GM19324 (cell line): Measurements from ENCODE around the gene IMPACT.

Source experiments
- ATAC-seq: cut with Tn5 transposase; IDR thresholded peaks from one replicate; pipeline ENCODE4 v1.9.1; 2021; ENCODE audit warnings: mild to moderate bottlenecking, moderate library complexity; ENCODE audit not compliant: unreplicated experiment, low FRiP score

IMPACT gene

DNA sequence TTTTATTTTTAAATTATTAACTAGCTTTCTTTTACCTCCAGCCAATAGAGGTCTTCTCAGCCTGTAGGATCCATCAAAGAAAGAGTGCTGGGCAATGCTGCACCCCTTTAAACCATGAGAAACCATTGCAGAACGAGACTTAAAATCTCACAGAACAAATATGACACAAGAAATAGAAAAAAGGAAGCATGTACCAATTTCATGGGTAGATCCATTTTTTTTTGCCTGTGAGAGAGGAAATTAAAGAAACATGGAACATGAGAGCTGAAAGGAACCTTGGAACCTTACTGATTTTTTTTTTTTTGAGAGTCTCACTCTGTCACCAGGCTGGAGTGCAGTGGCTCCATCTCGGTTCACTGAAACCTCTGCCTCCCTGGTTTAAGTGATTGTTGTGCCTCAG is 47.9 kb downstream of the IMPACT start:
- no peak for ATAC-seq

DNA sequence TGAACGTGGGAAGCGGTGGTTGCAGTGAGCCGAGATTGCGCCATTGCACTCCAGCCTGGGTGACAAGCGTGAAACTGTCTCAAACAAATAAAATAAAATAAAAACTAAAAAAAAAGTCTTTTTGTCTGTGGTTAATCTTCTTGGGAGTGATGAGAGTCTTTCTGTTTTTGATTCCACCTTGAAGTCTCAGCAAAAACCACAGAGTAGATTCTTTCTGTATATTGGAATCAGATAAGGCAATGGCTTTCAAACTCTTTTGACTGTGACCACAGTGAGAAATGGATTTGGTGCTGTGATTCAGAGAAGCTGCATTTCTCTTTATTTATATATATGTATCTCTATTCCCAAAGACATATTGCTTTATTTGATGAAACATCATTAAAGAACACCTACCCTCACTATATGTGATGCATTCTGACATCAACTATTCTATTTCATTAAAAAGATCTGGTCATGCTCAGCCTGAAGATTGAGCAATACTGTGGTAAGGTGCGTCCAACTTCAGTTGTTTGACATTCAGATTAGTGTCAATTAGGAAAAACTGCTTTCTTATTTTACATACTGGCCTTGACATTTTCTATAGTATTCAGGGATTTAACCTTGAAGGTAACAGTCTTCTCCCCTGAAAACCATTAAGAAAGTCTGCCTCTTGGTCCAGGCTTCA is 49.6 kb downstream of the IMPACT start:
- no peak for ATAC-seq

DNA sequence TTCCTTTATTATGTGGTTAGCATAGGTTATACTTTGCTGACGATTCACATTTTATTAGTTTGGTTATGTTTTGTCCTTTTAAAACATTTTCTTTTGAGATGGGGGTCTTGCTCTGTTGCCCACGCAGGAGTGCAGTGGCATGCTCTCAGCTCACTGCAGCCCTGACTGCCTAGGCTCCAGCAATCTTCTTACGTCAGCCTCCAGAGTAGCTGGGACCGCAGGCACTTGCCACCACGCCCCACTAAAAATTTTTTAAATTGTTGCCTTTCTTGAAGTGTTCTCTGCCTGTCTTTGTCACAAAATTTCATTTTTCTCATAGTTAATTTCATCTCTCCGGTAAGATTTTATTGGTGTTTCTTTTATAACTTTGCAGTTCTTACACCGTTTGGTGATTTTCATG is 52.9 kb downstream of the IMPACT start:
- ATAC-seq, result no peak

DNA sequence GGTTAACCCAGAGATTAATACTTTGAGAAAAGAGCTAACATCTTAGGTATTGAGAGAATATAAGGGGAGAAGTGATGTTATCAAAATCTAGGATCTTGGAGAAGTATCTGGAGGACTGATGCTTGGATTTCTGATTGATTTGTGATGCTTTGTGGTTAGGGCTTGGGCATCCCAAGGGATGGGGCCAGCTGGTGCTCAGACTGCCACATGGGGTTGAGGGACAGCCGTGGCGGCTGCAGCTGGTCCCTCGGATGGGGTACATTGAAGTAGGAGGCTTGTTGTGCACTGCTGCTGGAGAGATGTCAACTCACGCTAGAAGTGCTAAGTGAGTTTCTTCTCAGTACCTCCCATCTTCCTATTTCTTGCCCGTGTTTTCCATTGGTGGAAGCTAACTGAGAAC is 56.4 kb downstream of the IMPACT start:
- ATAC-seq, result no peak

DNA sequence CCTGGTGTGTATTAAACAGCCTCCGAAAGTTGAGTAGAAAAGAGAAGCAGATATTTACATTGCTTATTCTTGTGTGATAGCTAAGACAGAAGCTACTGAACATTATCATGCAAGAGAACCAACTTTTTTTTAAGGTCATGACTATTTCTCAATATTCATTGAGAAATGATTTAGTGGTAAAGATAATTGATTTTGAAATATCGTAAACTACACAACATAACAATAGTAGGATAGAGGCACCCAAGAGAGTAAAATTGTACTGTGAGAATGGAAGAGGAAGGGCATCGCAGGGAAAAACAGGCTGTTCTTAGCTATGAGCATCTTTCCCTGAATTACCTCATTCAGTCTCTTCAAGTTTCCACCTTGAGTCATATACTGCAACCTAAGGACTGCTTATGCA is 59.2 kb downstream of the IMPACT start:
- no peak for ATAC-seq

DNA sequence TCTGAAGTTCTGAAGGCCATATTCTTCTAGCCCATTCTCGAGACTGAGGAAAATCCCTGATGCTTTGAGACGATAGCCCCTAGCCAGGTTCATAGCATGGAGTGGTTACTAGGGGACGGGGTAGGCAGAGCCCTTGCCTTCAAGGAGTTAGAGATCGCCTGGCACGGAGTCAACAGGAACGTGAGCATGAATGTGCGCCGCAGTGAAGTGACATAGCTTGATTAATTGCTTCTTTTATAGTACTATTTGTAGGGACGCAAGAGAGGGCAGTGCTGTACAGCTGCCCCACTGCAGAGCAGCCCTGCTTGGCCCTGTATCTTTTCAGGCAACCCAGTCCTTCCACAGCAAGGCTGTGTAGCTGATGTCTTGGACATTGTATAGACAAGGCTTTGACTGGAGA is 60.2 kb downstream of the IMPACT start:
- ATAC-seq, result no peak

DNA sequence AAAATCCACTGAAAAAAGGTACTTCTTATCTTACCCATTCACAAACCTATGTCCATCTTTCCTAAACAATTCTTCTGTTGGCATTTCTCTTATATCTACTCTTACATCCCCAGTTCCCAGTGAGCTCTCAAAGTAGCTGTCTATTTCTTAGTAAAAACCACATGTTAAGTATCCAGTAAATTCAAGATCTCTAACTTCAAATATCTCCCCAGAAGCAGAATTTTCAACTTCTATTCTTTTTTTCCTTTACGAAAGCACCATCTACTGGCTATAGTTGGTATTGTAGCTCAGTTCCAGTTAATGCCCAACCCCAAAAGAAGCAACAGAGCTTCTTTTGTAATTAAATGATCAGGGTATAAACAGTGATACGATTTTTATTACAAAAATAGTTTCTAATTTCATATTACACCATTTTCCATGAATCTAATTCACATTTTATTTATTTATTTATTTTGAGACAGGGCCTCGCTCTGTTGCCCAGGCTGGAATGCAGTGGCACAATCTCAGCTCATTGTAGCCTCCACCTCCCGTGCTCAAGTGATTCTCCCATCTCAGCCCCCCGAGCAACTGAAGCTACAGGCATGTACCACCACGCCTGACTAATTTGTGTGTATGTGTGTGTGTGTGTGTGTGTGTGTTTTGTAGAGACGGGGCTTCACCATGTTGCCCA is 62.5 kb downstream of the IMPACT start:
- ATAC-seq, result no peak

DNA sequence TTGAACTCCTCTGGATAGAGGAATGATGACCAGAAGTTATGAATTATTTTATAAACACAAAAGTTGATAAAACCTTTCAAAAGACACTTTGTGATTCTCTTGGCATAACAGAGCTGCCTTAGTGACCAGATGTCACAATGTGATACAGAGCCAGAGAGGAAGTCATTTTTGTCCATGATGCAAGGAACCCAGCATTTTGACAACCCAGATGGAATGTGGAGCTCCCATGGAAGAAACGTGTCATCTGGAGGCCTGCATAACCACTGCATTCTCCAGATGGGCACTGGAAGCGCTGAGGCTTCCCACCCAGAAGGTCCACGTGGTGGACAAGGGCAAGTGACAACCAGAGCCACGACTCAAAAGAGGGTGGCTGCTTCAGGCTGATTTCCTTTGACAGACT is 64.1 kb downstream of the IMPACT start:
- ATAC-seq, result no peak

DNA sequence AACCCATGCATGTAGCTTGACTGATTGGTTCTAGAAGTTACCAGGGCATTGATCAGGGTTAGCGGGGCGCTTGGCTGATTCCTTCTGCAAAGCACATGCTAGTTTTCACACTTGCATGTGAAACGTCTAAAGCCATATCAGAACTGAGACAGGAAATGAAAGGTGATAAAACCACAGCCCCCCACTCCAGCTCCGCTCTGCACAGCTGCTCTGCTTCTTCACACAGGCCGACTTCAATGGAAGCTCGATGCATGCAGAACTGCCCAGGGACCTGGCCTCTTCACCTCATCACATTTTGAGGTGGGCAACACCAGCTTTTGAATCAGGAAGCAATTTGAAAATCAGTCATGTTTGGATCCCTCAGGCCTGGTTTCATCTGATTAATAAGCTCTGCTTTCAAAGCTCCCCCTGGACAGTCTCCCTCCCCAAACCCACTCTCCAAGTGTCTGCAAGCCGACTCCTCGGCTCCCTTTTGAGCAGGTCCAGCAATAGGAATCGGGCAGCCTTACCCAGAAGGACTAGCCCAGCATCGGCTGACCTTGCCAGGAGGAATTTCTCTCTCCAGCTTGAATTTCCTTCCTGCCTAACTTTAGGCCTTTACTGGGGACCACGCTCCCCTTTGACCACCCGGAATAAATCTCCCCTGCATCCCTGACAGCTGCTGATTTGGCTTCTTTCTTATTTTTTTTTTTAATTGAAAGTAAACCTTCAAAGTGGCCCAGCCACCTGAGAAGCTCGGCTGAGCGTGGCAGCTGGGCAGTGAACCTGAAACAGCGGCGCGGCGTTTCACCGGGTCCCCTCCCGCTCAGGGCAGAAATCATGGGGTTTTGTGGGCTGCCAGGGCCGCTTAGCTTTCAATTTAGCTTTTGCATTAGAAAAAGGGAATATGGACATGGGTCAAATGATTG is 65.7 kb downstream of the IMPACT start:
- ATAC-seq, result peak; percentile 80

DNA sequence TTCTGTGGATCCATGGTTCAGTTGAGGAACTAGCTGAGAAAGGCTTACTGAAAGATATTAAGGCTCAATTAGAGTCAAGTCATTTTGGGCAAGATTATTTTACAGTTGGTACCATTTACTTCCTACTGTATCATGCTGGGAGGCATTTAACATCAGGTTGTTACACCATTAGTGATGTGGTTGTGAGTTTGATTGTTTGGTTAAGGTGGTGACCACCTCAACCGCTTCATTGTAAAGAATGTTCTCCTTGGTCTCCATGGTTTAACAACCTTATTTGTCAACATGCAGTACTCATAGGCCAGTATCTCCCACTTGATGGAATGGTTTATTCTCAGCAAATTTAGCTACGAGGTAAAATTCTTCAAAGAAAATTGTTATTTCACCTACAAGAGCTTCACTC is 68.1 kb downstream of the IMPACT start:
- ATAC-seq, result no peak

DNA sequence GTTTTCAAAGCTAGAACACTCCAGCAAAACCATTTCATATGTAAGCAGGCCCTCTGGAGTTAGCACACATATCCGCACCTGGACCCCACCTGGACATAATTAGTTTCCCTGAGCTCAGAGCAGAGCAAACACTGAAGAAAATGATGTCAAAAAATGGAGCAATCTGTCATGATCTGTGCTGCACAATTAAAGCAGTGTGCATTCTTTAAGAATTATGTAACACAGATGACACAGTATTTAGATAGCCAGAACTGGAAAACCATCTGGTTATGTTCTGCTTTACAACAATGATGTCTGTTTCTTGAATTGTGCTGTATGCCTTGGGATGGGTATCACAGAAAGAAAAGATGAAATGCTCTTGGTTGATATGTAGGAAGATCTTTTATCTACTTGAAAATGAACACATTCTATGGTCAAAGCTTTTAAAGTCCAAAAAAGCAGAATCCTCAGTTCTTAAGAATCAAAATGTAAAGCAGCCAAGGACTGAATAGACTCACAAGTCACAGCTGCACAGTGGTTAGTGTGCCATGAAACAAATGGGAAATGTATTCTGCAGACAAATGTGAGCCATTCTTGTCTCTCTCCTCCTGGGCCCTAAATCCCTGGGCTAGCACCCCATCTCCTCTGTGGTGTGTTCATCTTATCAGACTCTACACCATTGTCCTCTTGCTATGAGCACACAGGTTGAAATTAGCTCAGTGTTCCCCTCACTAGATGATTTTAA is 70.7 kb downstream of the IMPACT start:
- no peak for ATAC-seq

DNA sequence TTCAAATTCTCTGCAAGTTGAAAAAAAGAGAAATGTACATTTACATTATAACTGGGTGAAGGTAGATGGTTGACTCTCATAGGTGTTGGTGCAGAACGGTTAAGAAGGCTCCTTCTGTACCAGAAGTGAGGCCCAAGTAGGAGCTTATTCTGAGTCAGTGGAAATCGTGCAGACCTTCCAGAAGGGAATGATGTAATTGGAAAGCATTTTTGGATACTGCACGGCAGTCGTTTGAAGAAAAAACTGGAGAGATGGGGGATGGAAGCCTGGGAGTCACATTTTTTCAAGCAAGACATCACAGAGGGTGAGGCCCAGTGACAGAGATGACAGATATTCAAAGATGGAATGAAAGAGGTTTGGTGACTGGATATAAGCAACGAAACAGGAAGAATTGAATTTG is 73.3 kb downstream of the IMPACT start:
- no peak for ATAC-seq

DNA sequence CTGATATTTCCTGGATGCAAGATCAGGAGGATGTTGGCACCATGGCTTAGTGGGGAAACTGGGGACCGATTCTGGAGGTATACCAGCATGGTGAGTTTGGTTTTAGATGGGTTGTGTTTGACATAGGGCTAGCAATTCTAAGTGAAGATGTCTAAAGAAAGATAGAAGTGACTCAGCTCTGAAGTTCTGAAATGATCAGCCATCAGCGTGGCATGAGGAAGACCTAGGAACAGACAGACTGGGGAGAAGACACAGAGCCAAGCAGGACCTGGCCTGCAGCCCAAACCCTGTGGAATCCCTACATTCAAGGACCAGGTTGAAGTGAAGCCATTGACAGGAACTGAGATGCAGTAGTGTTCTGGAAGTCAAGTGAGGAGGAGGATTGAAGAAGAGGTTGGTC is 73.7 kb downstream of the IMPACT start:
- no peak for ATAC-seq

DNA sequence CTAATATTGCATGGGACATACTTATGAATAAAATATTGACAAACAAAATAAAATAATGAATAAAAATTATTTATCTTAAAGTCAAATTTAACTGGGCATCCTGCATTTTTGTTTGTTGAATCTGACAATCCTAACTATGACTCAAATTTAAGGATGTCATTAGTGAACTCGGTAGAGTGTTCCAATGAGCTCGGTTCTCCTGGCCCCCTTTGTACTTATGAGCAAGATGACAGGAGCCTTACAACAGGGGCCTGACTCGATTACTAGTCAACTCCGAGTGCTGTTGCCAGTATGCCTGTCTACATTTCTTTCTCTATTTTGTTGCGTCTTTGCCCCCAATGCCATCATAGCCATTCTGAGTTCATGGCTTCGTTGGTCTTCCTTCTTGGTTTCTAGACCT is 74.3 kb downstream of the IMPACT start:
- no peak for ATAC-seq

DNA sequence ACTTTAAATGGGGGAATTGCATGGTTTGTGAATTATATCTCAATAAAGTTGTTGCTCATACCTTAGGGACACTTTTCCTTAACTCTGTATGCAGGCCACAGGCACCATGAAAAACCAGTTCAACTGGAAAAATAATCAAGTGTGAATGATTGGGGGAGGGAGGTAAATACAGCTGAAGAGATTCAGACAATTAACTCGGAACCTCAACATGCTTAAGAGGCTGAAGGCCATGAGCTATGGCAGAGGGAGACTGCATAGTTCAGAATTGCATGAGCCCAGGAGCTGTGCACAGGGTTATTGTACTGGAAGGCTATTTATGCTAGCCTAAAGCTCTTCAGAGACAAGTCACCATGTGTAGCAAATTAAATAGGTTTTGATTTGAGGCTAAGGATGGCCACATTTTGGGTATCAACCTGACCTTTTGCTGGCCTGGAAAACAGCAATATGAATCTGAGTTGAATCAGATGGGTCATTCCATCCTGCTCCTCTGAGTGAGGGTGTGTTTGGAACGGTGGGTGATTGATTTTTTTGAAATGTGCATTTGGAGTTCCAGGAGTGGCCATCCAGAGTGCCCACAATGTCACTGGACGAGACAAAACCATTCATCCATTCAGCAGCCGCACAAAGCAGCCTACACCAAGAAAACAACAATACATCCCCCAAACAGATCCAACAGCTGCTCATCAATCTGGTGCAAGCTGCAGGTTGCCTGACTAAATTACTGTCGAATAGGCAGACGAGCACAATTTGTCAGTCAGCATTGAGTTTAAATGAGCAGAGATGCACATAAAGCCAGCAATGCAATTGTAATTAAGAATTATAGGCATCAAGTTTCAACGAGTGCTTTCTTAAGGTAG is 76.4 kb downstream of the IMPACT start:
- no peak for ATAC-seq
